ENCODE measurements around the gene DHX34.

The DHX34 gene

GRCh38 chr19:47408156-47408938, 59.2 kb downstream of the DHX34 start:
- TF ChIP-seq ZBTB7A (IDR thresholded peaks at IDR 0.05; ENCODE audit: low read depth) (no peak), REST (IDR thresholded peaks at IDR 0.05; ENCODE audit: low read depth) (no peak)

GRCh38 chr19:47411101-47411500, 62.0 kb downstream of the DHX34 start:
- TF ChIP-seq MAX (IDR thresholded peaks at IDR 0.05) = no peak
- TF ChIP-seq EGR1 (IDR thresholded peaks at IDR 0.05) = no peak
- TF ChIP-seq TAF1 (IDR thresholded peaks at IDR 0.05; ENCODE audit: low read depth) = no peak
- no peak for TF ChIP-seq CEBPB (IDR thresholded peaks at IDR 0.05)

- TF ChIP-seq TAF1 (IDR thresholded peaks at IDR 0.05; ENCODE audit: low read depth) = no peak
- TF ChIP-seq EGR1 (IDR thresholded peaks at IDR 0.05) = no peak
- no peak for TF ChIP-seq MAX (IDR thresholded peaks at IDR 0.05)
- TF ChIP-seq CREB1 (IDR thresholded peaks at IDR 0.05; ENCODE audit: low read depth) = no peak
- no peak for TF ChIP-seq FOXM1 (IDR thresholded peaks at IDR 0.05; ENCODE audit: borderline replicate concordance, low read depth)
- TF ChIP-seq TEAD4 (IDR thresholded peaks at IDR 0.05) = no peak
- no peak for TF ChIP-seq EP300 (IDR thresholded peaks at IDR 0.05; ENCODE audit: borderline replicate concordance)
- no peak for TF ChIP-seq TCF12 (IDR thresholded peaks at IDR 0.05; ENCODE audit: low read depth)
- TF ChIP-seq NFIC (IDR thresholded peaks at IDR 0.05) = no peak
These were observed 64.8 kb downstream of the DHX34 start for GRCh38 chr19:47413941-47414340.

GRCh38 chr19:47414469-47414868, 65.4 kb downstream of the DHX34 start:
- peak; percentile 86 for TF ChIP-seq RAD21 (IDR thresholded peaks at IDR 0.05; ENCODE audit: low read depth)
- no peak for TF ChIP-seq USF1 (IDR thresholded peaks at IDR 0.05)
- peak; percentile 69 for TF ChIP-seq MAX (IDR thresholded peaks at IDR 0.05)
- TF ChIP-seq CREB1 (IDR thresholded peaks at IDR 0.05; ENCODE audit: low read depth) = no peak
- no peak for TF ChIP-seq TCF12 (IDR thresholded peaks at IDR 0.05; ENCODE audit: low read depth)

GRCh38 chr19:47415953-47416642, 67.0 kb downstream of the DHX34 start:
- no peak for TF ChIP-seq EGR1 (IDR thresholded peaks at IDR 0.05)
- no peak for TF ChIP-seq NFIC (IDR thresholded peaks at IDR 0.05)
- no peak for TF ChIP-seq MAX (IDR thresholded peaks at IDR 0.05)
- no peak for TF ChIP-seq YY1 (IDR thresholded peaks at IDR 0.05; ENCODE audit: low read depth)
- TF ChIP-seq EP300 (IDR thresholded peaks at IDR 0.05; ENCODE audit: borderline replicate concordance) = no peak
- no peak for TF ChIP-seq CREB1 (IDR thresholded peaks at IDR 0.05; ENCODE audit: low read depth)
- TF ChIP-seq CEBPB (IDR thresholded peaks at IDR 0.05) = no peak
- no peak for TF ChIP-seq TAF1 (IDR thresholded peaks at IDR 0.05; ENCODE audit: low read depth)
- TF ChIP-seq ZBTB7A (IDR thresholded peaks at IDR 0.05; ENCODE audit: low read depth) = no peak
- TF ChIP-seq REST (IDR thresholded peaks at IDR 0.05; ENCODE audit: low read depth) = no peak
- no peak for TF ChIP-seq TCF12 (IDR thresholded peaks at IDR 0.05; ENCODE audit: low read depth)
- no peak for TF ChIP-seq USF1 (IDR thresholded peaks at IDR 0.05)
- TF ChIP-seq TEAD4 (IDR thresholded peaks at IDR 0.05) = no peak
- no peak for TF ChIP-seq FOXM1 (IDR thresholded peaks at IDR 0.05; ENCODE audit: borderline replicate concordance, low read depth)
- no peak for TF ChIP-seq RAD21 (IDR thresholded peaks at IDR 0.05; ENCODE audit: low read depth)

- no peak for TF ChIP-seq CEBPB (IDR thresholded peaks at IDR 0.05)
- TF ChIP-seq TCF12 (IDR thresholded peaks at IDR 0.05; ENCODE audit: low read depth) = no peak
- no peak for TF ChIP-seq NFIC (IDR thresholded peaks at IDR 0.05)
- TF ChIP-seq RAD21 (IDR thresholded peaks at IDR 0.05; ENCODE audit: low read depth) = no peak
- no peak for TF ChIP-seq YY1 (IDR thresholded peaks at IDR 0.05; ENCODE audit: low read depth)
- TF ChIP-seq EP300 (IDR thresholded peaks at IDR 0.05; ENCODE audit: borderline replicate concordance) = no peak
- TF ChIP-seq MAX (IDR thresholded peaks at IDR 0.05) = no peak
- TF ChIP-seq USF1 (IDR thresholded peaks at IDR 0.05) = no peak
- no peak for TF ChIP-seq TAF1 (IDR thresholded peaks at IDR 0.05; ENCODE audit: low read depth)
- TF ChIP-seq ZBTB7A (IDR thresholded peaks at IDR 0.05; ENCODE audit: low read depth) = no peak
- no peak for TF ChIP-seq CREB1 (IDR thresholded peaks at IDR 0.05; ENCODE audit: low read depth)
These were observed 67.5 kb downstream of the DHX34 start for GRCh38 chr19:47416643-47416985.
